Left lung (tissue), 10 donors: ENCODE results near the gene ARHGDIG. TPM values are rescaled to one million over a fixed set of nuclear protein-coding genes. Genes with fewer than 3 reads are reported as not detected.

ENCODE experiments used
- ATAC-seq: fragments of 200-7000 bp; cut with Tn5 transposase; one replicate; pipeline ENCODE4 v1.9.1; 2020; ENCODE audit warnings: moderate library complexity
- DNase-seq, 4 donors: peaks; one replicate each; pipeline ENCODE4 v3.0.0-alpha.2; 2013 to 2020
- H3K27ac ChIP-seq, 2 donors: fragments of 200-600 bp; sonication (generic) in 1 of 2; one replicate each; pipeline versions ENCODE4 v1.5.0 to v1.8.0; 2020 to 2021
- H3K27me3 ChIP-seq, 2 donors: fragments of 200-600 bp; sonication (generic) in 1 of 2; one replicate each; pipeline versions ENCODE4 v1.5.0 to v1.8.0; 2020 to 2021
- H3K36me3 ChIP-seq, 2 donors: fragments of 200-600 bp; sonication (generic) in 1 of 2; one replicate each; pipeline versions ENCODE4 v1.5.0 to v1.8.0; 2020 to 2021
- H3K4me1 ChIP-seq, 2 donors: fragments of 200-600 bp; one replicate each; pipeline ENCODE4 v1.8.0; 2021
- H3K4me3 ChIP-seq, 2 donors: fragments of 200-600 bp; sonication (generic) in 1 of 2; one replicate each; pipeline versions ENCODE4 v1.5.0 to v1.8.0; 2020 to 2021; ENCODE audit warnings: mild to moderate bottlenecking in 1 of 2
- H3K9me3 ChIP-seq, 2 donors: fragments of 200-600 bp; sonication (generic) in 1 of 2; one replicate each; pipeline versions ENCODE4 v1.5.0 to v1.8.0; 2020 to 2021
- CTCF ChIP-seq, 2 donors: fragments of 200-600 bp; sonication (generic) in 1 of 2; IDR thresholded peaks; one replicate each; pipeline versions ENCODE4 v1.5.0 to v1.8.0; 2021; ENCODE audit warnings: antibody characterized with exemption in 2 of 2
- intact Hi-C, 2 donors: fragments of 100-400 bp; cut with DNase I; formaldehyde crosslinking; loops; one replicate each; pipeline versions ENCODE4 v1.11.2 to v1.14.2; 2022
- polyA plus RNA-seq, 6 donors: library from polyadenylated mRNA; unstranded; fragments of 120-200 nt; gene quantifications; one replicate each; pipeline ENCODE4 v1.2.1, GENCODE V29; 2013; ENCODE audit not compliant: insufficient read length in 6 of 6
- total RNA-seq, 2 donors: library from RNA; stranded (reverse); fragmentation: NEBNext Ultra II Directional; extraction: Animal tissue kit (Norgen Biotek cat#: 25700); gene quantifications; one replicate each; pipeline ENCODE4 v1.2.1, GENCODE V29; 2021
- donor health status: DM: no; HTN: yes; CAD: no.
- donor health status: DM: no; HTN: no; CAD: no.

ARHGDIG gene
- total and polyA plus RNA-seq, 8 donors: 0.52 to 2.6 (median 1.0) TPM; not detected in 1

- intact Hi-C loops: no loop called here
- ATAC-seq: no peak
- TF ChIP-seq CTCF (IDR thresholded peaks at IDR 0.05): no peak
- peaks cover 0 to 32% of the 10 kb centered on the region in 2 donors for H3K36me3 ChIP-seq
- H3K4me1 ChIP-seq: peaks cover 6 to 9% of the 10 kb centered on the region in 2 donors
- DNase-seq: no peak
- H3K27ac ChIP-seq: no peak overlapping the region
- no peak overlapping the region for H3K4me3 ChIP-seq
- H3K27me3 ChIP-seq: peaks cover 17 to 39% of the 10 kb centered on the region in 2 donors
- no peaks in the 10 kb centered on the region for H3K9me3 ChIP-seq
These were observed 4.1 kb downstream of the ARHGDIG start for GRCh38 chr16:284204-285120.

GRCh38 chr16:285146-286055 lies 5.0 kb downstream of the ARHGDIG start:
- H3K27ac ChIP-seq: no peak overlapping the region
- intact Hi-C loops: no loop called here
- H3K4me1 ChIP-seq: peaks cover 6% of the 10 kb centered on the region in 2 donors
- ATAC-seq (no peak), DNase-seq (peak in 1 of 4 donors; percentile 72)
- H3K9me3 ChIP-seq: no peaks in the 10 kb centered on the region
- H3K27me3 ChIP-seq: peaks cover 13 to 31% of the 10 kb centered on the region in 2 donors
- no peak for TF ChIP-seq CTCF (IDR thresholded peaks at IDR 0.05)
- peaks cover 0 to 41% of the 10 kb centered on the region in 2 donors for H3K36me3 ChIP-seq
- no peak overlapping the region for H3K4me3 ChIP-seq

GRCh38 chr16:286491-287297 lies 6.3 kb downstream of the ARHGDIG start:
- H3K36me3 ChIP-seq: peaks cover 0 to 54% of the 10 kb centered on the region in 2 donors
- DNase-seq (no peak), ATAC-seq (no peak)
- no peak overlapping the region for H3K27ac ChIP-seq
- H3K4me3 ChIP-seq: no peak overlapping the region
- intact Hi-C loops: no loop called here
- H3K9me3 ChIP-seq: no peaks in the 10 kb centered on the region
- H3K4me1 ChIP-seq: no peaks in the 10 kb centered on the region
- TF ChIP-seq CTCF (IDR thresholded peaks at IDR 0.05): no peak
- H3K27me3 ChIP-seq: peaks cover 1 to 19% of the 10 kb centered on the region in 2 donors

GRCh38 chr16:287298-287811 lies 7.0 kb downstream of the ARHGDIG start:
- Histone ChIP-seq H3K36me3 (peaks cover 0 to 61% of the 10 kb centered on the region in 2 donors), H3K9me3 (no peaks in the 10 kb centered on the region), H3K4me3 (no peak overlapping the region), H3K4me1 (no peaks in the 10 kb centered on the region), H3K27ac (no peak overlapping the region), H3K27me3 (peaks cover 0 to 12% of the 10 kb centered on the region in 2 donors)
- intact Hi-C loops: no loop called here
- no peak for DNase-seq
- no peak for TF ChIP-seq CTCF (IDR thresholded peaks at IDR 0.05)
- no peak for ATAC-seq
